Gastrocnemius medialis (tissue), 4 donors: Measurements from ENCODE around the gene GRIK4. TPM values are rescaled to one million over a fixed set of nuclear protein-coding genes. Genes with fewer than 3 reads are reported as not detected.
"Not testable (repeated sequence)": the region's sequence is repeated elsewhere in the genome, so short reads cannot be mapped to it uniquely, and the experiment has no call there.

Source experiments
- ATAC-seq, 2 donors: fragments of 150-250 bp; one replicate each; pipeline ENCODE4 v1.9.1; 2016
- DNase-seq, 2 donors: peaks; one replicate each; pipeline ENCODE4 v3.0.0-alpha.2; 2019
- H3K27ac ChIP-seq, 4 donors: fragments of 200-600 bp; sonication (generic); 1 replicate in 1 of 4; 2 replicates in 3 of 4; pipeline ENCODE4 v1.5.1; 2016 to 2018; ENCODE audit warnings: mild to moderate bottlenecking in 2 of 4, moderate library complexity in 1 of 4
- H3K27me3 ChIP-seq, 3 donors: fragments of 200-600 bp; sonication (generic) in 2 of 3; 1 replicate in 1 of 3; 2 replicates in 2 of 3; pipeline versions ENCODE4 v1.5.1 to v1.6.0; 2016 to 2019; ENCODE audit warnings: mild to moderate bottlenecking in 1 of 3, moderate library complexity in 1 of 3
- H3K36me3 ChIP-seq, 2 donors: fragments of 200-600 bp; sonication (generic) in 1 of 2; one replicate each; pipeline ENCODE4 v1.5.1; 2017 to 2018
- H3K4me1 ChIP-seq, 2 donors: fragments of 200-600 bp; sonication (generic) in 1 of 2; one replicate each; pipeline ENCODE4 v1.5.1; 2016 to 2017; ENCODE audit warnings: mild to moderate bottlenecking in 2 of 2
- H3K4me3 ChIP-seq, 4 donors: fragments of 200-600 bp; sonication (generic) in 3 of 4; 1 replicate in 1 of 4; 2 replicates in 3 of 4; pipeline ENCODE4 v1.5.1; 2016 to 2019; ENCODE audit warnings: mild to moderate bottlenecking in 2 of 4
- H3K9me3 ChIP-seq, 3 donors: fragments of 200-600 bp; sonication (generic) in 2 of 3; 1 replicate in 1 of 3; 2 replicates in 2 of 3; pipeline ENCODE4 v1.5.1; 2016 to 2019
- POLR2A ChIP-seq, 2 donors: fragments of 450-650 bp; IDR thresholded peaks; one replicate each; pipeline ENCODE4 v1.6.1; 2017; ENCODE audit warnings: antibody characterized with exemption in 2 of 2, mild to moderate bottlenecking in 2 of 2, moderate library complexity in 2 of 2
- in situ Hi-C, 4 donors: fragments of 200-750 bp; cut with MboI; loops; one replicate each; pipeline versions ENCODE4 v1.15.0 to v1.8.0; 2017; ENCODE audit warnings: low sequenced_read_pairs in 4 of 4
- intact Hi-C: fragments of 100-400 bp; cut with DNase I; formaldehyde crosslinking; loops from one replicate; pipeline ENCODE4 v1.15.1; 2023; ENCODE audit warnings: low total_unique reads
- total RNA-seq, 4 donors: library from RNA; depleted of rRNA; stranded (reverse); fragments of >200 nt; gene quantifications; one replicate each; pipeline versions ENCODE4 v1.1.0 to v1.2.3, GENCODE V29; 2016
- TF ChIP-seq, protein P1 (sequence below), 5 experiments: fragments of 450-650 bp in 3 of 5; fragments of 200-600 bp in 2 of 5; sonication (generic) in 2 of 5; IDR thresholded peaks in 4 of 5; conservative IDR thresholded peaks in 1 of 5; 1 replicate in 4 of 5; 2 replicates in 1 of 5; pipeline ENCODE4 v1.5.1; 2016 to 2019; ENCODE audit warnings: antibody characterized with exemption in 5 of 5, mild to moderate bottlenecking in 3 of 5, moderate library complexity in 3 of 5

Gene GRIK4
- total RNA-seq, 4 donors from 2014 or later = 0.42 TPM; not detected in 3

DNA sequence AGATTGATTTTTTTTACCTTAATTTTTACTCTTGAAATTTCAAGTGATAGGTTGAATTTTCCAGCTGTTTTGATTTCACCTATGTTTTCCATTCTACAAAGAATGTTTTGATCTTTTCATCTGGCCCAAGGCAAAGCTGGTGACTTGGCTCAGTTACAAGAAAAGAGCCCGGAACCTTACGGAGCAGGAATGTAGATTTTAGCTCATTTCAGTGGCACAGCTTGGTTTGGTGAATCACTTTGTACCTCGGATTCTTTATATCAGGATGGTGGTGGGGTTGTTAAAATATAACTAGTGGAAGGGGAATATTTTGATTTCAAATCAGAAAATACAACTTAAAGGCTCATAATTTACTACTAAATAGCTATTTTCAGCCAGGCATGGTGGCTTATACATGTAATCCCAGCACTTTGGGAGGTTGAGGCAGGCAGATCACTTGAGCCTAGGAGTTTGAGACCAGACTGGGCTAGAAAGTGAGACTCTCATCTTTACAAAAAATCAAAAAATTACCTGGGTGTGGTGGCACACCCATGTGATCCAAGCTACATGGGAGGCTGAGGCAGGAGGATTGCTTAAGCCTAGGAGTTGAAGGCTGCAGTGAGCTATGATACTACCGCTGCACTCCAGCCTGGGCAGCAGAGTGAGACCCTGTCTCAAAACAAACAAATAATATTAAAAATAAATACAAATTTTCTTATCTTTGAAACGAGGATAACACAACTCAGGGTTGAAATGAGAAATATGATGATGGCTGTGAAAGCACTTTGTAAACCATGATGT lies 9.4 kb upstream of the GRIK4 start:
- Histone ChIP-seq H3K27me3 (peaks cover 14 to 33% (median 14%) of the 10 kb centered on the region in 3 donors), H3K36me3 (no peaks in the 10 kb centered on the region), H3K4me1 (peaks cover 0 to 5% of the 10 kb centered on the region in 2 donors), H3K4me3 (no peak overlapping the region), H3K27ac (no peak overlapping the region), H3K9me3 (no peaks in the 10 kb centered on the region)
- DNase-seq = no peak
- in situ Hi-C loops (loop anchor here (10.0 to 25.0 kb wide), 6 partner anchors 183 to 685 kb away; partner anchors contain the start of gene TECTA (in 2 of the 4)), intact Hi-C loops (loop anchor here (10.0 kb wide), 1 partner anchor 303 kb away; no protein-coding TSS in a partner anchor)
- TF ChIP-seq, protein P1, sequence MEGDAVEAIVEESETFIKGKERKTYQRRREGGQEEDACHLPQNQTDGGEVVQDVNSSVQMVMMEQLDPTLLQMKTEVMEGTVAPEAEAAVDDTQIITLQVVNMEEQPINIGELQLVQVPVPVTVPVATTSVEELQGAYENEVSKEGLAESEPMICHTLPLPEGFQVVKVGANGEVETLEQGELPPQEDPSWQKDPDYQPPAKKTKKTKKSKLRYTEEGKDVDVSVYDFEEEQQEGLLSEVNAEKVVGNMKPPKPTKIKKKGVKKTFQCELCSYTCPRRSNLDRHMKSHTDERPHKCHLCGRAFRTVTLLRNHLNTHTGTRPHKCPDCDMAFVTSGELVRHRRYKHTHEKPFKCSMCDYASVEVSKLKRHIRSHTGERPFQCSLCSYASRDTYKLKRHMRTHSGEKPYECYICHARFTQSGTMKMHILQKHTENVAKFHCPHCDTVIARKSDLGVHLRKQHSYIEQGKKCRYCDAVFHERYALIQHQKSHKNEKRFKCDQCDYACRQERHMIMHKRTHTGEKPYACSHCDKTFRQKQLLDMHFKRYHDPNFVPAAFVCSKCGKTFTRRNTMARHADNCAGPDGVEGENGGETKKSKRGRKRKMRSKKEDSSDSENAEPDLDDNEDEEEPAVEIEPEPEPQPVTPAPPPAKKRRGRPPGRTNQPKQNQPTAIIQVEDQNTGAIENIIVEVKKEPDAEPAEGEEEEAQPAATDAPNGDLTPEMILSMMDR (IDR thresholded peaks at IDR 0.05 in 4 of 5, conservative IDR thresholded peaks at IDR 0.05 in 1 of 5) = no peak
- no peak for TF ChIP-seq POLR2A (IDR thresholded peaks at IDR 0.05)
- ATAC-seq = no peak

DNA sequence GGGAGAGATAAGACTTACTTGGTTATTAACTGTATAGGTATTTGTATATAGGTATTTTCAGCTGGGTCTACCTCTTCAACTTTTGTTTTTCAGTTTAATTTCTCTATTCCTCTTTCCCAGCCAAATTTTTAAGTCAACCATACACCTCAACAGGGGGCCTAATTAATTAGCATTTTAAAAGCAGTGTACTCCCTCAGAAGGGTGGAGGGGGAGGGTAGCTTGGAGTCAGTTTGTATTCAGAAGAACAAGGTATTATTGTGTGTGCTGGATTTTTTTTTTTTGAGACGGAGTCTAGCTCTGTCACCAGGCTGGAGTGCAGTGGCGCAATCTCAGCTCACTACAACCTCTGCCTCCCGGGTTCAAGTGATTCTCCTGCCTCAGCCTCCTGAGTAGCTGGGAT lies 8.0 kb upstream of the GRIK4 start:
- intact Hi-C loops = loop anchor here (10.0 kb wide), 1 partner anchor 301 kb away; no protein-coding TSS in a partner anchor
- not testable (repeated sequence) for H3K4me3 ChIP-seq, H3K36me3 ChIP-seq, H3K9me3 ChIP-seq, H3K27ac ChIP-seq, ATAC-seq, DNase-seq, H3K4me1 ChIP-seq
- in situ Hi-C loops = loop anchor here (10.0 to 25.0 kb wide), 6 partner anchors 181 to 684 kb away; partner anchors contain the start of gene TECTA (in 2 of the 4)
- peaks cover 14 to 37% (median 19%) of the 10 kb centered on the region in 3 donors for H3K27me3 ChIP-seq

DNA sequence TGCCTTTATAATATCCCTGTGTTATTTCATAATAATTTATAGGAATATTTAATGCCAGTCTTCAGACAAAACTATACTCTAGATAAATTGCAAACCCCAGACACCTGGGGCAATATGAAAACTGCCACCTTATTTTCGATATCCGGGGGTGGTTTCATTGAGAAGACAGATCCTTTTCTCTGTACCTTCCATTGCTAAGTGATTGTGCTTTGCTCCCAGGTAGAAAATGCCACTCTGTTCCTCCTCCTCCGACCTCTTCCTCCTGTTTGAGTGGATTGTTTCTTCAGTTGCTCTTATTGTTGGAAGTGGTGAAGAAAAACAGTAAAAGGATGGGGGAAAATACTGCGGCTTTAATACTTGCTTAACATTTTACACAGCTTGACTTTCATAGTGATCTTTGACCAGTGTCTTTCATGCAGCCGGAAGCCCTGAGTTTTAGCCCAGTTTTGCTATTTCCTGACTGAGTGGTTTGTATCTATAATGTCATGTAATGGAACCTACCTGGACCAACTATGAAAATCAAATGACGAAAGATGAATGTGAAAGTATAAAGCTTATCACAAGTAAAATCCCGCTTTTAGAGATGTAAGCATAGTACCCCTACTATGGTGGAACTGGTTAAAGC lies 5.6 kb upstream of the GRIK4 start:
- intact Hi-C loops (loop anchor here (10.0 kb wide), 1 partner anchor 299 kb away; no protein-coding TSS in a partner anchor), in situ Hi-C loops (loop anchor here (10.0 to 25.0 kb wide), 6 partner anchors 179 to 681 kb away; partner anchors contain the start of gene TECTA (in 2 of the 4))

DNA sequence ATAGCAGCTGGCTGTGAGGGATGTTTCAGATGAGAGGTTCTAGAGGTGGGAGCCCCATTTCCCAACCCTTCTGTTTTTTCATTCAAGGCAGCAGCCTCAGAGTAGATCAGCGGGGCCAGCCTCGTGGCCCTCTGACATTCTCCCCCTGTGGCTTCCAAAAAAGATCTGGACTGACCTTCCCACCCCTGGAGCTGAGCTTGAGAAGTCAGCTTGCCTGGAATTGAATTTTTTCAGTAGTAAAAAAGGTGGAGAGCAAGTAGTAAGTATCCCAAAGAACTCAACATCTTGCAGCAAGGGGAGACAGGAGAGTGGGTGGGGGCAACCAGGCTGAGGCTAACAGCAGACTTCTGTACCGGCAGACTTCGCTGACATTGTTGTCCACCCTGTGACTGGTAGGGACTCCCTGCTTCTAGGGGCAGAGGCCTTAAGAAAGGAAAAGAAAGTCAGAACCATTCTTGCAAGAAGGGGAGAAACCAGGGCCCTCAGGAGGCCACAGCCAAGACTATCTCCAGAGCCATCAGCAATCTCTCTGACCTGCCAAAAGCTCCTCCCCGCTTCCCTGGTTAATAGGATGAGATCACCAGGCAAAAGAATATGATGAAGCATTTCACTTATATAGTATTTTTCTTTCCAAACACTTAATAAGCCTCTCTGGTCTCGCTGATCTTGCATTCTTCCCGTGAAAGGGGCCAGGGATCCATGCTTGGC lies 2.0 kb upstream of the GRIK4 start:
- Histone ChIP-seq H3K4me1 (no peaks in the 10 kb centered on the region), H3K36me3 (no peaks in the 10 kb centered on the region), H3K9me3 (no peaks in the 10 kb centered on the region), H3K4me3 (no peak overlapping the region), H3K27me3 (peaks cover 18 to 31% (median 25%) of the 10 kb centered on the region in 3 donors), H3K27ac (no peak overlapping the region)
- ATAC-seq (no peak), DNase-seq (no peak)
- in situ Hi-C loops = loop anchor here (10.0 to 25.0 kb wide), 7 partner anchors 175 to 685 kb away; partner anchors contain the start of gene TECTA (in 2 of the 4)
- TF ChIP-seq, protein P1 (IDR thresholded peaks at IDR 0.05 in 4 of 5, conservative IDR thresholded peaks at IDR 0.05 in 1 of 5) = no peak
- TF ChIP-seq POLR2A (IDR thresholded peaks at IDR 0.05) = no peak
- intact Hi-C loops = loop anchor here (10.0 kb wide), 1 partner anchor 295 kb away; no protein-coding TSS in a partner anchor

More for the DNA sequence above, 5.6 kb upstream of the GRIK4 start:
- no peak for DNase-seq
- Histone ChIP-seq H3K4me3 (no peak overlapping the region), H3K4me1 (no peaks in the 10 kb centered on the region), H3K27ac (no peak overlapping the region), H3K27me3 (peaks cover 14 to 37% (median 20%) of the 10 kb centered on the region in 3 donors), H3K36me3 (no peaks in the 10 kb centered on the region), H3K9me3 (no peaks in the 10 kb centered on the region)
- ATAC-seq = no peak
- TF ChIP-seq POLR2A (IDR thresholded peaks at IDR 0.05) = no peak
- TF ChIP-seq, protein P1 (IDR thresholded peaks at IDR 0.05 in 4 of 5, conservative IDR thresholded peaks at IDR 0.05 in 1 of 5) = no peak
